Panc1 (cell line): ENCODE results near the gene IFIH1.

Experiments
- POLR2AphosphoS5 ChIP-seq: IDR thresholded peaks from 2 replicates; pipeline ENCODE4 v1.6.1; 2012; ENCODE audit warnings: mild to moderate bottlenecking, low read depth, low read length, moderate library complexity
- REST ChIP-seq, 2 experiments: IDR thresholded peaks; 2 replicates each; pipeline ENCODE4 v1.6.1; 2011 to 2012; ENCODE audit warnings: low read depth in 2 of 2, control low read depth in 1 of 2, low read length in 1 of 2, mild to moderate bottlenecking in 1 of 2, moderate library complexity in 1 of 2; ENCODE audit not compliant: insufficient read depth in 1 of 2
- SIN3A ChIP-seq: IDR thresholded peaks from 2 replicates; pipeline ENCODE4 v1.6.1; 2012; ENCODE audit warnings: low read depth, mild to moderate bottlenecking, low read length, moderate library complexity, borderline replicate concordance; ENCODE audit not compliant: insufficient read depth
- TCF7L2 ChIP-seq: IDR thresholded peaks from 2 replicates; pipeline ENCODE4 v1.6.1; 2011; ENCODE audit warnings: mild to moderate bottlenecking, low read depth, low read length, inconsistent platforms
- TF ChIP-seq, protein P1 (sequence below): fragments of 450-650 bp; IDR thresholded peaks from 2 replicates; pipeline ENCODE4 v1.5.1; 2017; ENCODE audit warnings: mild to moderate bottlenecking

GRCh38 chr2:162219426-162219825, 99.1 kb downstream of the IFIH1 start:
- TF ChIP-seq, protein P1, sequence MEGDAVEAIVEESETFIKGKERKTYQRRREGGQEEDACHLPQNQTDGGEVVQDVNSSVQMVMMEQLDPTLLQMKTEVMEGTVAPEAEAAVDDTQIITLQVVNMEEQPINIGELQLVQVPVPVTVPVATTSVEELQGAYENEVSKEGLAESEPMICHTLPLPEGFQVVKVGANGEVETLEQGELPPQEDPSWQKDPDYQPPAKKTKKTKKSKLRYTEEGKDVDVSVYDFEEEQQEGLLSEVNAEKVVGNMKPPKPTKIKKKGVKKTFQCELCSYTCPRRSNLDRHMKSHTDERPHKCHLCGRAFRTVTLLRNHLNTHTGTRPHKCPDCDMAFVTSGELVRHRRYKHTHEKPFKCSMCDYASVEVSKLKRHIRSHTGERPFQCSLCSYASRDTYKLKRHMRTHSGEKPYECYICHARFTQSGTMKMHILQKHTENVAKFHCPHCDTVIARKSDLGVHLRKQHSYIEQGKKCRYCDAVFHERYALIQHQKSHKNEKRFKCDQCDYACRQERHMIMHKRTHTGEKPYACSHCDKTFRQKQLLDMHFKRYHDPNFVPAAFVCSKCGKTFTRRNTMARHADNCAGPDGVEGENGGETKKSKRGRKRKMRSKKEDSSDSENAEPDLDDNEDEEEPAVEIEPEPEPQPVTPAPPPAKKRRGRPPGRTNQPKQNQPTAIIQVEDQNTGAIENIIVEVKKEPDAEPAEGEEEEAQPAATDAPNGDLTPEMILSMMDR: no peak
- TF ChIP-seq POLR2AphosphoS5 (no peak), REST (IDR thresholded peaks at IDR 0.05; ENCODE audit: insufficient read depth in 1 of 2, low read depth in 2 of 2, low read length in 1 of 2) (no peak), TCF7L2 (no peak), SIN3A (no peak)
